Motor neuron (in vitro differentiated cells): ENCODE data around the gene ADM2. TPM values are rescaled to one million over a fixed set of nuclear protein-coding genes. Genes with fewer than 3 reads are reported as not detected.

Experiments
- ATAC-seq, 8 experiments: fragments of 200-7000 bp; cut with Tn5 transposase; replicated peaks in 6 of 8; 2 replicates each; pipeline ENCODE4 v1.8.0; 2021; ENCODE audit warnings: mild to moderate bottlenecking in 8 of 8, moderate library complexity in 8 of 8
- H3K27ac ChIP-seq, 2 donors: fragments of 250-450 bp; sonication (Bioruptor Pico); 2 replicates each; pipeline ENCODE4 v1.9.0; 2021; ENCODE audit warnings: antibody characterized with exemption in 2 of 2, mild to moderate bottlenecking in 2 of 2, moderate library complexity in 1 of 2
- H3K4me1 ChIP-seq, 2 donors: fragments of 250-450 bp; sonication (Bioruptor Pico); replicated peaks in 1 of 2; 2 replicates each; pipeline ENCODE4 v1.6.1; 2021; ENCODE audit warnings: antibody characterized with exemption in 2 of 2, mild to moderate bottlenecking in 2 of 2, moderate library complexity in 1 of 2
- H3K4me3 ChIP-seq, 5 donors: fragments of 250-450 bp; sonication (Bioruptor Pico); 2 replicates each; pipeline ENCODE4 v1.9.0; 2021; ENCODE audit warnings: antibody characterized with exemption in 5 of 5, mild to moderate bottlenecking in 5 of 5, moderate library complexity in 4 of 5
- WGBS, 10 experiments: fragments of 450-650 bp; shearing (Covaris generic); methylation state at CpG; one replicate each; pipeline ENCODE4 v1.0.0; 2022; 5-methylcytosine and 5-hydroxymethylcytosine counted together
- in situ Hi-C, 9 experiments: fragments of 400-800 bp; cut with MboI; loops; one replicate each; pipeline ENCODE4 v1.15.0; 2021; ENCODE audit warnings: low sequenced_read_pairs in 9 of 9, low pct_unique_long_range_greater_than_20kb in 2 of 9; ENCODE audit not compliant: unreplicated experiment in 9 of 9
- total RNA-seq, 8 experiments: library from RNA; unstranded; fragments of 300-600 nt; gene quantifications; 2 replicates each; pipeline versions ENCODE4 v1.2.3 to v1.2.4, GENCODE V29; 2022

The ADM2 gene
- total RNA-seq, 8 experiments from 2014 or later, result 0.09 to 7.6 (median 1.2) TPM

- peak in 5 of 8 experiments; percentile 91 to 95 (median 92) for ATAC-seq
- H3K4me3 ChIP-seq, result no peak overlapping the region
- H3K27ac ChIP-seq, result peak overlapping the region; percentile 49 to 60
- 49 to 100% (median 73%) methylated on average over 2 to 5 of the region's 5 CpGs for WGBS, 10 experiments
- in situ Hi-C loops, result no loop called here
- no peaks in the 10 kb centered on the region for H3K4me1 ChIP-seq
Measured at GRCh38 chr22:50452649-50453048, 28.7 kb upstream of the ADM2 start.

GRCh38 chr22:50454556-50455075 lies 26.7 kb upstream of the ADM2 start:
- in situ Hi-C loops, result no loop called here
- Histone ChIP-seq H3K4me1 (no peaks in the 10 kb centered on the region), H3K4me3 (no peak overlapping the region), H3K27ac (no peak overlapping the region)
- ATAC-seq, result no peak
- no CpG with 5 or more reads among the region's 27 CpGs for WGBS, 10 experiments

- H3K4me3 ChIP-seq, result no peak overlapping the region
- in situ Hi-C loops, result no loop called here
- H3K4me1 ChIP-seq, result no peaks in the 10 kb centered on the region
- WGBS, 10 experiments, result 80 to 100% (median 92%) methylated on average over 1 to 4 of the region's 18 CpGs; no CpG with 5 or more reads in 7 of the 10 experiments
- H3K27ac ChIP-seq, result no peak overlapping the region
- no peak for ATAC-seq
Measured at GRCh38 chr22:50455201-50455600, 26.1 kb upstream of the ADM2 start.

- WGBS, 10 experiments, result no CpG with 5 or more reads among the region's 11 CpGs
- no peak overlapping the region for H3K27ac ChIP-seq
- H3K4me3 ChIP-seq, result no peak overlapping the region
- H3K4me1 ChIP-seq, result no peaks in the 10 kb centered on the region
- no peak for ATAC-seq
- in situ Hi-C loops, result no loop called here
Measured at GRCh38 chr22:50456026-50456425, 25.3 kb upstream of the ADM2 start.

- Histone ChIP-seq H3K4me3 (no peak overlapping the region), H3K4me1 (no peaks in the 10 kb centered on the region), H3K27ac (no peak overlapping the region)
- WGBS, 10 experiments, result 78 to 100% (median 80%) methylated on average over 1 to 7 of the region's 34 CpGs; no CpG with 5 or more reads in 7 of the 10 experiments
- in situ Hi-C loops, result no loop called here
- peak in 1 of 8 experiments; percentile 16 for ATAC-seq
Measured at GRCh38 chr22:50456466-50457234, 24.7 kb upstream of the ADM2 start.

GRCh38 chr22:50459016-50459415 lies 22.3 kb upstream of the ADM2 start:
- Histone ChIP-seq H3K4me3 (no peak overlapping the region), H3K4me1 (no peaks in the 10 kb centered on the region), H3K27ac (no peak overlapping the region)
- WGBS, 10 experiments, result 97% methylated on average over 6 of the region's 22 CpGs; no CpG with 5 or more reads in 9 of the 10 experiments
- ATAC-seq, result no peak
- in situ Hi-C loops, result no loop called here

- H3K4me3 ChIP-seq, result no peak overlapping the region
- H3K4me1 ChIP-seq, result no peaks in the 10 kb centered on the region
- WGBS, 10 experiments, result 90 to 100% (median 91%) methylated on average over 2 to 17 of the region's 41 CpGs; no CpG with 5 or more reads in 7 of the 10 experiments
- in situ Hi-C loops, result no loop called here
- H3K27ac ChIP-seq, result no peak overlapping the region
- peak in 1 of 8 experiments; percentile 21 for ATAC-seq
Measured at GRCh38 chr22:50459496-50460140, 21.7 kb upstream of the ADM2 start.

GRCh38 chr22:50460938-50461337 lies 20.4 kb upstream of the ADM2 start:
- ATAC-seq, result no peak
- in situ Hi-C loops, result no loop called here
- Histone ChIP-seq H3K4me3 (no peak overlapping the region), H3K27ac (no peak overlapping the region), H3K4me1 (no peaks in the 10 kb centered on the region)
- WGBS, 10 experiments, result 90 to 100% (median 100%) methylated on average over 2 to 6 of the region's 17 CpGs; no CpG with 5 or more reads in 7 of the 10 experiments

GRCh38 chr22:50461536-50461935 lies 19.8 kb upstream of the ADM2 start:
- ATAC-seq, result no peak
- Histone ChIP-seq H3K27ac (no peak overlapping the region), H3K4me3 (no peak overlapping the region), H3K4me1 (no peaks in the 10 kb centered on the region)
- 80% methylated on average over 3 of the region's 26 CpGs; no CpG with 5 or more reads in 9 of the 10 experiments for WGBS, 10 experiments
- in situ Hi-C loops, result no loop called here

- Histone ChIP-seq H3K4me1 (no peaks in the 10 kb centered on the region), H3K4me3 (no peak overlapping the region), H3K27ac (no peak overlapping the region)
- 100% methylated on average over 2 to 3 of the region's 30 CpGs; no CpG with 5 or more reads in 8 of the 10 experiments for WGBS, 10 experiments
- no peak for ATAC-seq
- in situ Hi-C loops, result no loop called here
Measured at GRCh38 chr22:50461979-50462540, 19.3 kb upstream of the ADM2 start.

- in situ Hi-C loops, result no loop called here
- ATAC-seq, result no peak
- WGBS, 10 experiments, result 80 to 100% (median 93%) methylated on average over 2 to 11 of the region's 28 CpGs; no CpG with 5 or more reads in 4 of the 10 experiments
- no peaks in the 10 kb centered on the region for H3K4me1 ChIP-seq
- no peak overlapping the region for H3K27ac ChIP-seq
- H3K4me3 ChIP-seq, result no peak overlapping the region
Measured at GRCh38 chr22:50463188-50463900, 18.0 kb upstream of the ADM2 start.

- H3K4me1 ChIP-seq, result no peaks in the 10 kb centered on the region
- WGBS, 10 experiments, result 80% methylated on average over 4 of the region's 24 CpGs; no CpG with 5 or more reads in 9 of the 10 experiments
- H3K4me3 ChIP-seq, result no peak overlapping the region
- no peak overlapping the region for H3K27ac ChIP-seq
- no peak for ATAC-seq
- in situ Hi-C loops, result no loop called here
Measured at GRCh38 chr22:50464451-50464850, 16.9 kb upstream of the ADM2 start.
